Stimulated activated CD8-positive, alpha-beta memory T cell treated with anti-CD3 and anti-CD28 coated beads, Interleukin-4, amount 100 ng/mL, for 24 hours (primary cell): ENCODE data around the gene GRK4.
"Not testable (repeated sequence)": the region's sequence is repeated elsewhere in the genome, so short reads cannot be mapped to it uniquely, and the experiment has no call there.

ENCODE experiments used
- DNase-seq: peaks from one replicate; pipeline ENCODE4 v3.0.0-alpha.2; 2020; ENCODE audit warnings: low read depth

The GRK4 gene

GRCh38 chr4:3041192-3042142, 78.1 kb downstream of the GRK4 start:
- DNase-seq: peak; percentile 22

- no peak for DNase-seq
These were observed 78.9 kb downstream of the GRK4 start for GRCh38 chr4:3042226-3042625.

- no peak for DNase-seq
These were observed 80.1 kb downstream of the GRK4 start for GRCh38 chr4:3043282-3044020.

- DNase-seq: peak; percentile 50
These were observed 81.8 kb downstream of the GRK4 start for GRCh38 chr4:3044870-3045819.

- no peak for DNase-seq
These were observed 82.8 kb downstream of the GRK4 start for GRCh38 chr4:3046162-3046561.

- DNase-seq: no peak
These were observed 83.3 kb downstream of the GRK4 start for GRCh38 chr4:3046623-3047022.

- DNase-seq: peak; percentile 48
These were observed 84.3 kb downstream of the GRK4 start for GRCh38 chr4:3047464-3048286.

GRCh38 chr4:3051141-3051897, 87.9 kb downstream of the GRK4 start:
- DNase-seq: not testable (repeated sequence)

GRCh38 chr4:3054169-3054759, 90.9 kb downstream of the GRK4 start:
- DNase-seq: no peak

- no peak for DNase-seq
These were observed 96.6 kb downstream of the GRK4 start for GRCh38 chr4:3059943-3060342.

- no peak for DNase-seq
These were observed 97.6 kb downstream of the GRK4 start for GRCh38 chr4:3060946-3061345.

- no peak for DNase-seq
These were observed 99.1 kb downstream of the GRK4 start for GRCh38 chr4:3062471-3062870.

GRCh38 chr4:3065551-3065950, 102.2 kb downstream of the GRK4 start:
- no peak for DNase-seq

GRCh38 chr4:3066836-3067400, 103.5 kb downstream of the GRK4 start:
- no peak for DNase-seq

- no peak for DNase-seq
These were observed 104.2 kb downstream of the GRK4 start for GRCh38 chr4:3067473-3068001.

GRCh38 chr4:3069661-3070199, 106.4 kb downstream of the GRK4 start:
- no peak for DNase-seq

GRCh38 chr4:3070709-3071500, 107.5 kb downstream of the GRK4 start:
- no peak for DNase-seq

GRCh38 chr4:3071811-3072210, 108.4 kb downstream of the GRK4 start:
- no peak for DNase-seq
